Amygdala (tissue), 56 donors: Measurements from ENCODE around the gene MATK.
"Not testable (repeated sequence)": the region's sequence is repeated elsewhere in the genome, so short reads cannot be mapped to it uniquely, and the experiment has no call there.

Source experiments
- DNase-seq, 56 donors: peaks; one replicate each; lab custom pipeline; 2025; lab: John Stamatoyannopoulos, UW

The MATK gene

DNA sequence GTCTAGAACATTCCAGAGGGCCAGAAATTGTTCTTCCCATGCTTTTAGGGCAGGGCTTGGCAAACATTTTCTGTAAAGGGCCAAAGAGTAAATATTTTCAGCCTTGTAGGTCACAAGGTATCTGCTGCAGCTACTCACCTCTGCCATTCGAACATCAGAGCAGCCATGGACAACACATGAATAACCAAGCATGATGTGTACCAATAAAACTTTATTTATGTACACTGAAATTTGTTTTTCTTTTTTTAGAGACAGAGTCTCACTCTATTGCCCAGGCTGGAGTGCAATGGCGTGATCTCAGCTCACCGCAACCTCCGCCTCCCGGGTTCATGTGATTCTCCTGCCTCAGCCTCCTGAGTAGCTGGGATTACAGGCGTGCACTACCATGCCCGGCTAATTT lies 28.5 kb downstream of the MATK start:
- not testable (repeated sequence) for DNase-seq

DNA sequence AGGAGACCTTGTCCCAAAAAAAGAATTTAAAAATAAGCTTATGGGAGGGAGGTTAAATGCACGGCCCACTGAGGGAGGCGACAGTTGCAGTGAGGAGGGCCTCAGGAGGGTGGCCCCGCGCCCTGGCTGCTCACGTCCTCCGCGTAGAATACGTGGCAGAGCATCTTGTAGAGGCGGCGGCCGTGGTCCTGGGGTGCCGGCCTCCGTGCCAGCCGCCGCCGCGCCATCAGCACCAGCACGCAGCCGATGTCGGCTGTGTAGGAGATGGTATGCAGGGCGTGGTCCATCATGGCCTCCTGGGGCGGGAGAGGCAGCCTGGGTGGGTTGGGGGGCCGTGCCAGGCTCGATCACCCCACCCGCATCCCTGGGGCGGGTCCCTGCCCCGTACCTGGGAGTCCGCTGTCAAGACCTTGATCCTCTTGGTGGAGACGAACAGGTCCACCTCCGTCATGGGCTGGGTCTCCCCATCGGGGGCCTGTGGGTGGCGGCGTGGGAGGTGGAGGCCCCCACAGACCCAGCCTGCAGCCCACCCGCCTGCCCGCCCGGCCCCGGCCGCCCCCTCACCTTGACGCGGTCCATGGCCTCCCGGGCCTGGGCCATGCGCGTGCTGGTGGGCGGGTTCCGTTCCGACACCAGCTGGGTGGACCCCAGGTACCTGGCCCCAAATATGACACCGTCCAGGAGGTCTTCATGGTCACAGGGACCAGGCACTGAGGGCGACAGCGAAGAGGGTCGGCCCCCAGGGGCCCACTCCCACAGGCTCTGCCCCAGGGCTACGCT lies 32.4 kb downstream of the MATK start:
- DNase-seq, result no peak

DNA sequence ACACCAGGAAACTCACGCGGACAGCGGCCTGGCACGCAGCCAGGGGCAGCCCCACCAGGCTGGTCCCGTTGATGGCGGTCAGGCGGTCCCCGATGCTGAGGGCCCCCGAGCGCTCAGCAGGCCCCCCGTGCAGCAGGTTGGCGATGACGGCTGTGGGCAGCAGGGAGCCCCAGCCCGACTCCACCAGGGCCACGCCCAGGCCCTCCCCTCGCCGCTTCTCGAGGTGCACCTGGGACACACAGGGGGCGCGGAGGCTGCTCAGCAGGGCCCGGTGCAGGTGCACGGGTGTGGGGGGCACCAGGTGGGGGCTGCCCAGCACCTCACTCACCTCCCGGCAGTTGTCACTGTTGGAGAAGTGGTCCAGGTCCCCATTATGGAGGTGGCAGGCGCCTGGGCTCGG lies 33.7 kb downstream of the MATK start:
- no peak for DNase-seq

DNA sequence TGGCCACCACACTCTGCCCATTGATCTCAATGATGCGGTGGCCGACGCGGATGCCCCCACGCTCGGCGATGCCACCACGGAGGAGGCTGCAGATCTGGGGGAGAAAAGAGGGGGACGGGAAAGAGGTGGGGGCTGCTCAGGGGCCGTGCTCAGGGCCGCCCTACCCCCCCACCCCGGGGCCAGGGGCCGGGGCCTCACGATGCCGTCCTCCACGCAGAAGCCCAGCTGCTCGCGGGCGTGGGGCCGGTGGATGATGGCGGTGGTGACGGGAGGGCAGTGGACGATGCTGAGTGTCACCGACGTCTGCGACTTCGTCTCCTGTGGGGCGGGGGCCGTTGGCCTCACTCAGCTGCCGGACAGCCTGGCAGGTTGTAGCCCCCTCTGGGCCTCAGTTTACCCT lies 34.9 kb downstream of the MATK start:
- no peak for DNase-seq

DNA sequence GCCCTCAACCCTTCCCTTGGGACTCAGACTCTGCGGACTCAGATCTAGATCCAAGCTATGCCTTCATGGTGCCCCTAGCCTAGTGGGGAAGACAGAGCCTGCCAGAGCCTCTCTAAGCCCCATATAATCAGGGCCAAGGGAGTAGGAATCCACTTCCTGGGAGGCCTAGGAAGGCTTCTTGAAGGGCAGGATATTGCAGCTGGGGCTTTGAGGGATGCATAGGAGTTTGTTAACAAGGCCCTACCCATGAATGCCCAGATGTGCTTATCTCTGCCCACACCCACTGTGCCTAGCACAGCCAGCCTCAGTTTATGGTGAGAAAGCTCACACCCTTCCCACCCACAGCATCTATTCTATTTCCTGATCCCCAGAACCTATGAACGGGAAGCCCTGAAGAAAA lies 36.0 kb downstream of the MATK start:
- DNase-seq, result no peak

DNA sequence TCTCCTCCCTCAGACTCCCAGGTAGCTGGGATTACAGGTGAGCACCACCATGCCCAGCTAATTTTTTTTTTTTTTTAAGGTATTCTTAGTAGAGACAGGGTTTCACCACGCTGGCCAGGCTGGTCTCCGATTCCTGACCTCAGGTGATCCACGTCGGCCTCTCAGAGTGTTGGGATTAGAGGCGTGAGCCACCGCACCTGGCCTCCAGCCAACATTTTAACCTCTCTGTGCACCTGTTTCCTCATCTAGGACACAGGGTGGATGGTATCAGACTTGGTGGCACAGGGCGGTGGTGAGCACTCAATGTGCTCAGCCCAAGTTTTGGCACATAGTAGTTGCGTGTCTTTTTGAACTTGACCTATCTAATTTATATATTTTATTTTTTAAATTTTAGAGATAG lies 37.2 kb downstream of the MATK start:
- DNase-seq, result no peak

DNA sequence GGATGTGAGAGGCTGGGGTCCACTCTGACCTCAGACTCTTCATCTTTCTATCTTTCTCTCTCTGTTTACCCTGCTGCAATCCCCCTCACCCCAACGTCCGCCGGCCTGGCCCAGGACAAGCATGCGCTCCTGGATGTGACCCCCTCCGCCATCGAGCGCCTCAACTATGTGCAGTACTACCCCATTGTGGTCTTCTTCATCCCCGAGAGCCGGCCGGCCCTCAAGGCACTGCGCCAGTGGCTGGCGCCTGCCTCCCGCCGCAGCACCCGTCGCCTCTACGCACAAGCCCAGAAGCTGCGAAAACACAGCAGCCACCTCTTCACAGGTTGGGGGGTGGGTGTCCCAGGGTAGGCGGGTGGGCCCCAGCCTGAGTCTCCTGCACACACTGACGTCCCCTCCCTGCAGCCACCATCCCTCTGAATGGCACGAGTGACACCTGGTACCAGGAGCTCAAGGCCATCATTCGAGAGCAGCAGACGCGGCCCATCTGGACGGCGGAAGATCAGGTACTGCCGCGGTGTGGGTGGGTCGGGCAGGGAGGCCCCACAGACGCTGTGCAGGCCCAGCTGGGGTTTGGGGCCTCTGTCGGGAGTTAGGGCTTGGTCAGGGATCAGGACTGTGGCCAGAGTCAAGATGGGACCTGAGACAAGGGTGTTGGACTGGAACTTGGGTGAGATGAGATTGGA lies 39.7 kb downstream of the MATK start:
- DNase-seq, result no peak

DNA sequence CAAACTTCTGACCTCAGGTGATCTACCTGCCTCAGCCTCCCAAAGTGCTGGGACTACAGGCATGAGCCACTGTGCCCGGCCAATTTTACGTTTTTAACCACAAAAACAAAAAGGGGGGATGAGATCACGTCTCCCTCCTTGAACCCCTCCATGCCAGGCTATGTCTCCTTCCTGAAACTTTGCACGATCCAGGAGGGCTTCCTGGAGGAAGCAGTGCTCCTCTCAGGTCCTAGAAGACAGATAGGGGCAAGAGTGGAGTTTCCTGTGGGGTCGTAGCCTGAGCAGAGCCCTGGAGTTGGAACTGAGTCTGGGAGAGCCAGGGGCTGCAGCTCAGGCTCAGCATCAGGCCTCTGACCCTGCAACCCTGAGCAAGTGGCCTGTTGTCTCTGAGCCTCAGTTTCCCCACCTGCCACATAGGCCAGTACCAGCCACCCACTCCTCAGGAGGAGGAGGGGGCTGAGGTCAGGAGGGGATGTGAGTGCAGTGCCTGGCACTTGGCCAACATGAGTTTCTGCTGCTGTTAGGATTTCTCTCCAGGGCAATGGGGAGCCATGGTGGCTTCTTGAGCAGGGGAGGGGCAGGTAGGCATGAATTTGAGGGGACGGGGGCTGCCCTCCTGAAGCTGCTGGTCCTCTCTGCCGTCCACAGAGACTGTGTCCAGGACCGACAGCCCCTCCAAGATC lies 40.7 kb downstream of the MATK start:
- DNase-seq, result no peak

DNA sequence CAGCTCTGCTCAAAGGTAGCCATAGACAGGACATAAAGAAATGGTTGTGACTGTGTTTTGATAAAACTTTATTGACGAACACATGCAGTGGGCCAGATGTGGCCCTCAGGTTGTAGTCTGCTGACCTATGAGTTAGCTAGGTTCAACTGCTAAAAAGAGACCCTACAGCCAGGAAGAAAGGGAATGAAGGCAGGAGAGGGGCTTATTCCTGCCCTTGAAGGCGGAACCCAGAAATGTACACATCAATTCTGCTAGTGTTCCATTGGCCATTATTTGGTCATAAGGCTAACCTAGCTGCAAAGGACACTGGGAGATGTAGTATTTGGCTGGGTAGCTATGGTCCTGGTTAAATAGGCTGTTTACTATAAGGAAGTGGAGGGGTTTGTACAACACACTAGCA lies 42.7 kb downstream of the MATK start:
- DNase-seq, result no peak

DNA sequence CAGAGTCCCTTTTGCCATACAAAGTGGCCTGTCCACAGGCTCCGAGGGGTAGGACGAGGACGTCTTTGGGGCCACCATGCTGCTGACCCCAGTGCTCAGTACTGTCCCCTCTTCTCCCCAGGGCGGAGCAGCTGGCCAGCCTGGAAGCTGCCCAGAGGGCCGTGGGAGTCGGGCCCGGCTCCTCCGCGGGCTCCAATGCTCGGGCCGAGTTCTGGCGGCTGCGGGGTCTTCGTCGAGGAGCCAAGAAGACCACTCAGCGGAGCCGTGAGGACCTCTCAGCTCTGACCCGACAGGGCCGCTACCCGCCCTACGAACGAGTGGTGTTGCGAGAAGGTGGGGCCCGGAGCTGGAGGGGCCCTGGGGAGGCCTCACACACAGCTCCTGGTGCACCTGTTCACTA lies 45.8 kb downstream of the MATK start:
- DNase-seq, result no peak

DNA sequence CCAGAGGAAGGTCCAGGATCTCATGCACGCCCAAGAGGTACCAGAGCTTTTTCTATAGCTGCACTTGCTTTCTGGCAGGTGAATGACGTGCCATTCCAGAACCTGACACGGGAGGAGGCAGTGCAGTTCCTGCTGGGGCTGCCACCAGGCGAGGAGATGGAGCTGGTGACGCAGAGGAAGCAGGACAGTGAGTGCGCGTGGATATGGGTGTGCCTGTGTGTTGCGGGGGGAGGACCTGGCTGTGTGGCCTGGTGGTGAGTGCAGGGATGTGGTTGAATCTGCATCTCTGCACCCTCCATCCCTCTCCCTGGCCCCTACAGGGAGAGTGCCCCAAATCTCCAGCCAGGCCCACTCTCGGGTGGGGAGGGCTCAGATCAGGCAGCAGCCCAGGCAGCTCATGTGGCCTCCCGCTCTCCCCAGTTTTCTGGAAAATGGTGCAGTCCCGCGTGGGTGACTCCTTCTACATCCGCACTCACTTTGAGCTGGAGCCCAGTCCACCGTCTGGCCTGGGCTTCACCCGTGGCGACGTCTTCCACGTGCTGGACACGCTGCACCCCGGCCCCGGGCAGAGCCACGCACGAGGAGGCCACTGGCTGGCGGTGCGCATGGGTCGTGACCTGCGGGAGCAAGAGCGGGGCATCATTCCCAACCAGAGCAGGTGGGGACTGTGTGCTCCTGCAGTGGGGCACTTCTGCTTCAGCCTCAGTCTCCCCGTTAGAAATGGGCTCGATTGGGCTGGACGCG lies 47.5 kb downstream of the MATK start:
- no peak for DNase-seq

DNA sequence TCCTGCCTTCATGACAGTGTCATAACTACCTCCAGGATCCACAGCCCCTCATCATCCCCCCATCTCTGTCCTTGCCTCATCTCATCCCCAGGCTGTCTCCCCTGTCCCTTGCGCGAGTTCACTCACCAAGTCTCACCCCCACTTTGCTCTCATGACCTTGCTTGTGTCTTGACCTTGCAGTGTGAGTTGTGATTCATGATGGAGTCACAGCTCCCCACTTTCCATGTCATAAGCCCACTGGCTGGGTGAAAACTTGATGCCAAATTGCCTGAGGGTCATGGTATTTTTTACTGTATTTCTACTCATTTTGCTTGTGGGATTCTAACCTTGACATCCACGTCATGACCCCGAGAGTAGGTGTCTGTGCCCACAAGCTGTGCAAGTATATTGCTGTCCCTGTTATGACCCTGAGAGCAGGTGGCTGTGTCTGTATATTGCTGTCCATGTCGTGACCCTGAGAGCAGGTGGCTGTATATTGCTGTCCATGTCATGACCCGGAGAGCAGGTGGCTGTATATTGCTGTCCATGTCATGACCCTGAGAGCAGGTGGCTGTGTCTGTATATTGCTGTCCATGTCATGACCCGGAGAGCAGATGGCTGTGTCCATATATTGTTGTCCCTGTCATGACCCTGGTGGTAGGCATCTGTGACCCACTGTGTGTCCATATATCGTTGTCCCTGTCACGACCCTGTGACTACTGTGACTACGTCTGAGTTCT lies 48.5 kb downstream of the MATK start:
- no peak for DNase-seq

DNA sequence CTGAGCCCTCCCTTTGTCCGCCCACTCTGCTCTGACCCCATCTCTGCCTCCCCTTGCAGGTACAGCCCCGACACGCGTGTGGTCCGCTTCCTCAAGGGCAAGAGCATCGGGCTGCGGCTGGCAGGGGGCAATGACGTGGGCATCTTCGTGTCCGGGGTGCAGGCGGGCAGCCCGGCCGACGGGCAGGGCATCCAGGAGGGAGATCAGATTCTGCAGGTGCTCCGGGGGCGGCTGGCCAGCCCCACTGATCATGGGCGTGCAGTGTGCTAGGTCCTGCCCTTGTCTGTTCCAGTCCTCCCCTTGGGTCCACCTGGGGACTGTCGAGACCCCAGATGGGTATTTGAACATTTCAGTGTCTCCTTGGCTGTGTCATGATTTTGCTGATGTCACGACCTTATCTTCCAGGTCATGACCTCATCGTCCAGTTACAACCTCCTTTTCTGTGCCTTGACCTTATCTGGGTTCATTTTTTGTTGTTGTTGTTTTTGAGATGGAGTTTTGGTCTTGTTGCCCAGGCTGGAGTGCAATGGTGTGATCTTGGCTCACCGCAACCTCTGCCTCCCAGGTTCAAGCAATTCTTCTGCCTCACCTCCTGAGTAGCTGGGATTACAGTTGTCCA lies 50.0 kb downstream of the MATK start:
- no peak for DNase-seq

DNA sequence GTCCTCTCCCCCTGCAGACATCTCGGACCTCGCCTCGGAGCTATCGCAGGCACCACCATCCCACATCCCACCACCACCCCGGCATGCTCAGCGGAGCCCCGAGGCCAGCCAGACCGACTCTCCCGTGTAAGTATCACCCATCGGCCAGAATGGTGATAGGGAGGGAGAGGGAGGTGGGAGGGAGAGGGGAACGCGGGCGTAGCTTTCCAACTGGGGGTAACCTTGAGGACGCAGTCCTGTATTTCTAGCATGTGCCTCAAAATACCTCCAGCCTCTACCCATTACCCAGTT lies 51.9 kb downstream of the MATK start:
- DNase-seq, result no peak

DNA sequence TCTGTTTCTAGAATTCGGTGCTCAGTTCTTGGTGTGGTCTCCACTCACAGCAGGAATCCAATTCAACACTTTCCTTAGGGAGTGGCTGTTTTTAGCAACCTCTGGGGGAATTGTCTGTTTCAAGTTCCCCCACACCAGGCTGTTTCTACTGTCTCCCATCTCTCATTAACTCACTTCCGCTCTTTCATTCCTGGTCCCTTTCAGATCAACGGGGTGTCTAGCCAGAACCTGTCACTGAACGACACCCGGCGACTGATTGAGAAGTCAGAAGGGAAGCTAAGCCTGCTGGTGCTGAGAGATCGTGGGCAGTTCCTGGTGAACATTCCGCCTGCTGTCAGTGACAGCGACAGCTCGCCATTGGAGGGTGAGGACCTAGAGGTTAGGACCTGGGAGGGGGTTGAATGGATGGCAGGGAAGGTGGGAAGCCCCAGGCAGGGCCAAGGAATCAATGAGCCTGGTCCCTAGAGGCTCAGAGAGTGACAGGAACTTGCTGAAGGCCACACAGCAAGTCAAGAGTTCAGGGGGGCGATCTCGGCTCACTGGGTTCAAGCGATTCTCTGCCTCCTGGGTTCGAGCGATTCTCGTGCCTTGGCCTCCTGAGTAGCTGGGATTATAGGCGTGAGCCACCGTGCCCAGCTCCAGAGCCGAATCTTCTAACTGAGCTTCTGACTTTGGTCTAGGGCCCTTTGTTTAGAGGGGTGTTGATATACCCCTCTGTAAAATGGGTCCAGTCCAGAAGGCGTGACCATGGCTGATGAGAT lies 52.5 kb downstream of the MATK start:
- DNase-seq, result no peak

DNA sequence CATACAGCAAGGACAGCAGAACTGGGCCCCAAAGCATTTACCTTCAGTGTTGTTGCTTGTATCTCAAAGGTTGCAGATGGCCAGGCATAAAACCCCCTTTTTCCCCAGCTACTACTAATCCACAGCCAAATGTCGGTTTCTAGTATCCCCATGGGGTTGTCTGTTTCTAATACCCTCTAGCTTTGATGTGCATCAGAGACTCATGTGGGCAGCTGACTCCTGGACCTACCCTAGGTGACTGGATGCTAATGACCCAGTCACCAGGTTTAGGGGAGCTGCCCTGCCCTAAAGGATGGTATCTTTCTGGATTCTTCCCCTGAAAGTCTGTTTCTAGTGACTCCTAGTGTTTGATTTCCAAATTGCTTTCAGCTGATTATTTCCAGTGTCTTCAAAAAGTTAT lies 54.1 kb downstream of the MATK start:
- DNase-seq, result no peak

DNA sequence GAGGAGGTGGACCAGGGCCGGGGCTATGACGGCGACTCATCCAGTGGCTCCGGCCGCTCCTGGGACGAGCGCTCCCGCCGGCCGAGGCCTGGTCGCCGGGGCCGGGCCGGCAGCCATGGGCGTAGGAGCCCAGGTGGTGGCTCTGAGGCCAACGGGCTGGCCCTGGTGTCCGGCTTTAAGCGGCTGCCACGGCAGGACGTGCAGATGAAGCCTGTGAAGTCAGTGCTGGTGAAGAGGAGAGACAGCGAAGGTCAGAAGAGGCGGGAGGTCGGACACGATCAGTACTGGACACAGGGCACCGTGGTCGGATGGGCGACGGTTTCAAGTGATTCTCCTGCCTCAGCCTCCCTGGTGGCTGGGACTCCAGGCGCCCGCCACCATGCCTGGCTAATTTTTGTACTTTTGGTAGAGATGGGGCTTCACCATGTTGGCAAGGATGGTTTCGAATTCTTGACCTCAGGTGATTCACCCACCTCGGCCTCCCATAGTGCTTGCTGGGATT lies 55.7 kb downstream of the MATK start:
- no peak for DNase-seq
